Stimulated activated CD4-positive, alpha-beta T cell treated with anti-CD3 and anti-CD28 coated beads, Interleukin-1b, Interleukin-23, amount 100 ng/mL, for 24 hours (primary cell): ENCODE results near the gene BCL2L13.

Source experiments
- DNase-seq, 4 experiments: peaks; one replicate each; pipeline ENCODE4 v3.0.0-alpha.2; 2020; ENCODE audit warnings: low read depth in 4 of 4, low spot score in 1 of 4

The BCL2L13 gene

DNA sequence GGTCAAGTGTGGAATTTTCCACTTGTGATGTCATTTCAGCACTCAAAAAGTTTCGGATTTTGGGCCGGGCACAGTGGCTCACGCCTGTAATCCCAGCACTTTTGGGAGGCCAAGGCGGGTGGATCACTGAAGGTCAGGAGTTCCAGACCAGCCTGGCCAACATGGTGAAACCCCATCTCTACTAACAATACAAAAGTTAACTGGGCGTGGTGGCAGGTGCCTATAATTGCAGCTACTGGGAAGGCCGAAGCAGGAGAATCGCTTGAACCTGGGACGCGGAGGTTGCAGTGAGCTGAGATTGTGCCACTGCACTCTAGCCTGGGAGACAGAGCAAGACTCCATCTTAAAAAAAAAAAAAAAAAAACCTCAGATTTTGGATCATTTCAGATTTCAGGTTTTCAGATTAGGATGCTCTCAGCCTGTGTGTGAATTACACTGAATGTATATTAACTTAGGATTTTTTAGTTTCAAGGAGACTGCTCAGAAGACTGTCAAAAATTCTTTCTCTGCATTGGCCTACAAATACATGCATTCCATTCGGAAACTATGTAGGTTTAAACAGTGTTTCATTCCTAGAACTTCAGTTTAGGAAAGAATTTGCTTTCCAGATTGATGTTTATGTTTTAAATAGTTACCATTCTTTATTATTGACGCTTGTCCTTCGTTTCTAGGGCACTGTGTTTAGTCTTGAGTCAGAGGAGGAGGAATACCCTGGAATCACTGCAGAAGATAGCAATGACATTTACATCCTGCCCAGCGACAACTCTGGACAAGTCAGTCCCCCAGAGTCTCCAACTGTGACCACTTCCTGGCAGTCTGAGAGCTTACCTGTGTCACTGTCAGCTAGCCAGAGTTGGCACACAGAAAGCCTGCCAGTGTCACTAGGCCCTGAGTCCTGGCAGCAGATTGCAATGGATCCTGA is 87.7 kb downstream of the BCL2L13 start:
- no peak for DNase-seq

DNA sequence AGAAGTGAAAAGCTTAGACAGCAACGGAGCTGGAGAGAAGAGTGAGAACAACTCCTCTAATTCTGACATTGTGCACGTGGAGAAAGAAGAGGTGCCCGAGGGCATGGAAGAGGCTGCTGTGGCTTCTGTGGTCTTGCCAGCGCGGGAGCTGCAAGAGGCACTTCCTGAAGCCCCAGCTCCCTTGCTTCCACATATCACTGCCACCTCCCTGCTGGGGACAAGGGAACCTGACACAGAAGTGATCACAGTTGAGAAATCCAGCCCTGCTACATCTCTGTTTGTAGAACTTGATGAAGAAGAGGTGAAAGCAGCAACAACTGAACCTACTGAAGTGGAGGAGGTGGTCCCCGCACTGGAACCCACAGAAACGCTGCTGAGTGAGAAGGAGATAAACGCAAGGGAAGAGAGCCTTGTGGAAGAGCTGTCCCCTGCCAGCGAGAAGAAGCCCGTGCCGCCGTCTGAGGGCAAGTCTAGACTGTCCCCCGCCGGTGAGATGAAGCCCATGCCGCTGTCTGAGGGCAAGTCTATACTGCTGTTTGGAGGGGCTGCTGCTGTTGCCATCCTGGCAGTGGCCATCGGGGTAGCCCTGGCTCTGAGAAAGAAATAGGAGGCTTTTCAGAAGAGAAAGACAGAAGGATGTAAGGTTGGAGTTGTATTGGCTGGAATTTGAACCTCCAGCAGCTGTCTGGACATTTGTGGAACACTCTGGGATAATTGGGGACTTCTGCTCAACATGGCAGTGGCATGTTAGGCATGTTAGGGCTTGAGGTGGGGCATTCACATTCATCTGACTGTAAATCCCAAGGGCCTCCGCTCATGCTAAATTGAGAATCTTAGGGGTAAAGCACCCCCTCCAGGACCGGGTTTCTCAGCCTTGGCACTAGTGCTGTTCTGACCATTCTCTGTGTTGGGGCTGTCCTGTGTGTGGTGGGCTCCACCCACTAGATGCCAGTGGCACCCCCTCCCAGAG is 88.7 kb downstream of the BCL2L13 start:
- no peak for DNase-seq

DNA sequence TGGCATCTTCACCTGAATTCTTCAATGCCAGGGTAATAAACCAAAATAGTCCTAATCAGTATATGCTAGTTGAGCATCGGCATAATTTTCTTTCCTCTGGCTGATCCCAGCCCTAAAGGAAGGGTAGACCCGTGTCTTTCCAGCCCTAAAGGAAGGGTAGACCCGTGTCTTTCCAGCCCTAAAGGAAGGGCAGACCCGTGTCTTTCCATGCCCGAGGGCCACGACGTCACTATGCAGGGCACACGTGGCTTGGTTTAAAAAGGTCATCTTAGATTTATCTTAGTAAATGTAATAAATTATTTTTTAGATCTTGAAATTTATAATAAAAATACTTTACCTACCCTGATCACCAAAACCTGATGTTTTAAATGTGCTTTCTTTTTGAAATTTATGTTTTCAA is 90.2 kb downstream of the BCL2L13 start:
- no peak for DNase-seq

DNA sequence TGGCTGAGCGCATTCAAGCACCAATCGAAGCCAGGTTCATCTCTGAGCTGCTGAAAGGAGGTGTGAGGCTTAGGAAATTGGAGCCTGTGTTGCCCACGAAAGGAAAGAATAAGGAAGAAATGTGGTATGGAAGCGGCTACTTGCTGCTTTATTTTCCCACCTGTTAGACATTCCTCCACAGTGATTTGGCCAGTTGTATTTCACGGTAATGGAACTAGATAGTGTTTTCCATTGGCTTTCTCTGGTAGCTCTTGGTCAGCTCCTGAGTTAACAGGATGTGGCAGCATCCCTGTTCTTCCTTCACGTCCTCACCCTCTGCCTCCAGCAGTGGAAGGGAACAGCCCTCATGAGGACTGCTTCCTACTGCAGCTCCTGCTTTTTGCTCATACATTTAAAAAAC is 91.0 kb downstream of the BCL2L13 start:
- DNase-seq = no peak

DNA sequence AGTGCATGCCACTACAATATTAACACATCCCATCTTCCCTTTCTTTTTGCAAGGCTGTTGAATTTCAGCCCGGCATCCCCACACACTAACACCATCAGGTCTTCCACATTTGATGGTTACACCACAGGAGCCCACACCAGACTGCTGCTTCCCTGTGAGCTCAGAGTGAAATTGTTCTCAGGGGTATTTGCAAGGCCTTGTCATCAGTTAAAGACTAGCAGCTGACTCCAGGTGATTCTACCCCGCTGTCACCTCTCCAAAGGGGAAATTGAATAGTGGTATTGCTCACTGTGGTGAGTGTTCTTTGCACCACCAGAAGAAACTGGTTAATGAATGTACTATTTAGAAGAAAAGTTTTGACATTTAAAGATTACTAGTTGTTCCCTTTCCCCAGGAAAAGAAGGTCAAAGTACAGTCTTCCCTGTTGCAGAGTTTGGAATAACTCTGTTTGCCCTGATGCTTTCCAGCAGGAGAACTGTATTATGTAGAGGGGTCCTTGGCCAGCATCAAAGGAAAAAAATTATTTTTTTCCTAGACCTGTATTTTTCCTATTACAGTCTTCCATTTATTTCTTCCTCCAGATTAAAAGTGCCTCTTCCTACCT is 93.8 kb downstream of the BCL2L13 start:
- DNase-seq = no peak

DNA sequence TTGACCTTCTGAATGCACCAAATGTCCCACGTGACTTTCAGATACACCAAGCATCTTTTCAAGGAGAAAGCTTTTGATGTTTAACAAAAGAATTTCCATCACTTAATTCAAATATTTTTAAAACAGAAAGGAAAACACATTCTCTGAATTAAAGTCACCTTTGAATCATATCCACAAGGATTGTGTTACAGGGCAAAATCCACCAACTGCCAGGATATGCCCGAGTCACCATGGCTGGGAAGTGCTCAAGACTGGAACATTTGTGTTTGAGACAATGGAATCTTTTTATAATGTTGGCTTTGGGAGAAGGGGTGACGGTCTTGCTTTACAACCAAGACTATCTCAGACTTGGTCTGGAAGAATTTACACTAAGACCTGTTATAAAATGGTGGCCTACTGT is 94.9 kb downstream of the BCL2L13 start:
- DNase-seq = no peak

DNA sequence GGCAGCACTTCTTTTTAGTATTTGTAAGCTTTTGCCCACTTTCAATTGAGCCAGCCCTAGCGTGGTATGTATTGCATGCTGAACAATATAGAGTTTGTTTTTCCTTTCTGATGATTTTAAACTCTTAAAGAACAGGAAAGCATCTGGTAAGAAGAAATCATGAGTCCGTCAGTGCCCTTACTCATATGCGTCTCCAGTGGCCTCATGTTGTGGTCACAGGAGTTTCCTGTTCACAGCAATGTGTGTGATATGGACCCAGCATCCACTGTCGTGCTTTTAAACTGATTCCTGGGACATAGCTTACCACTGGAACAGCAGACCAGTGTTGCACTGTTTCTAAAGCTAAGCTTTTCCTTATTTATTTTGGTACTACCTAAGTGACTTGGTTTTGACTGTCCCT is 95.6 kb downstream of the BCL2L13 start:
- DNase-seq = peak in 1 of 4 experiments; percentile 6

DNA sequence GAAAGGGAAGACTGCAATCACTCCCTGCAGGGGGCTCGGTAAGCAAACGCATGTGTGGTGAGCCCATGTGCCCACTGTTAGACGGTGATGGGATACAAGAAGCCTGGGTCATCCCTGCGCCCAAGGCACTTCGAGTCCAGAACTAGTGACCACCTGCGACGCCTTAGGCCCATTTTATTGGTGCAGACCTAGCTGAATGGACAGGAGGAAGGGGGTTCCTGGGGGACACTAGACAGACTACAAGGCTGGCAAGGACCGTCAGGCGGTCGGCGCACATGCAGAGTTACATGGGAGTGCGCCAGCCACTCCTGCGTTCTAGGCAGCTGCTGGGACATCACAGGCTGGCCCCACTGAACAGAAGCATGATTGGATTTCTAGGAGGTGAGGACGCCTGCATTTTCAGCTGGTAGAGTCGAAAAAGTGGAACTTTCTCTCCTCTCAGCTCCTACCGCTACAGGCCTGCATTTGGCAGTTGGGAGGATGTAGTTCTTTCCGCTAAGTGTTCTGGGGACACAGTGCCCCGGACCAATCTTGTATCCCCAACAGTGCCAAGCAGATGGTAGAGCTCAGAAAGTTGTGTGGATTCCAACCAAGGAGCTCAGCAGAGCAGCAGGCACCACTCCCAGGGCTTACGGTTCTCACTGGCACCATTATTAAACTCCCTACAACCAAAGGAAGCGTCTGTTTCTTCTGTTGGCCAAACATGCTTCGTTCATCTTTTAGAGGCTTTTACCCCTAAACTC is 100.0 kb downstream of the BCL2L13 start:
- no peak for DNase-seq

DNA sequence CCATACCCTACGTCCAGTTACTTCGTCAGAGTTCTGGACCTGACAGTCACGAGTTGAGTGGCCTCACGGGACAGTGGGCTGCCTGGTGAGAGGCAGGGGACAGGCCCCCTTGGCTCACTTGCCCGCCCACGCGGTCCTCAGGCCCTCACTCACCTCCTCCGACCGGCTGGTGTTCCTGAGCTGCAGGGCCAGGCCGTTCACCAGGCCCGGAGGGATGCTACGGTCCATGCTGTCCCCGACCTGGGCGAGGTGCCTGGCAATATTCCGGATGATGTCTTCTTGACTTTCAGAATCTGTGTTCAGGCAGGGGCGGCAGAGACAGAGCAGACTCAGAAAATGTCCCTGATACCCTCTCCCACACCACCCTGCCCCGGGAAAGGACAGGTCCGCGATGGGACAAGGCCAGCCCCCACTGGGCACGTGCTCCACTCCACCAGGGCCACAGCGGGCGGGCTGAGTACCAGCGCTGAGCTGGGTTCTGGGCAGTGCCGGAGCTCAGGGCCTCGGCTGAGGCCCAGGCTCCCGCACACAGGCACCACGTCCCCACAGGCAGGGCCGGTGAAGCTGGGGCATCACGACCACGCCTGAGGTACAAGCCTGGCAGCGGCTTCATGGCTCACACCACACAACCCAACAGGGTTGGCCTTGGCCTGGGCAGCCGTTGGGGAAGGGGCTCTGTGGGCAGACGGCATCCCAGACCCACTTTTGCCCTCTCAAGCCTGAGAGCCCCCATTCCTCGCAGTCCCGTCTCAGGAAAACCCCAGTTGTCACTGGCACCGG is 100.8 kb downstream of the BCL2L13 start:
- DNase-seq = no peak

DNA sequence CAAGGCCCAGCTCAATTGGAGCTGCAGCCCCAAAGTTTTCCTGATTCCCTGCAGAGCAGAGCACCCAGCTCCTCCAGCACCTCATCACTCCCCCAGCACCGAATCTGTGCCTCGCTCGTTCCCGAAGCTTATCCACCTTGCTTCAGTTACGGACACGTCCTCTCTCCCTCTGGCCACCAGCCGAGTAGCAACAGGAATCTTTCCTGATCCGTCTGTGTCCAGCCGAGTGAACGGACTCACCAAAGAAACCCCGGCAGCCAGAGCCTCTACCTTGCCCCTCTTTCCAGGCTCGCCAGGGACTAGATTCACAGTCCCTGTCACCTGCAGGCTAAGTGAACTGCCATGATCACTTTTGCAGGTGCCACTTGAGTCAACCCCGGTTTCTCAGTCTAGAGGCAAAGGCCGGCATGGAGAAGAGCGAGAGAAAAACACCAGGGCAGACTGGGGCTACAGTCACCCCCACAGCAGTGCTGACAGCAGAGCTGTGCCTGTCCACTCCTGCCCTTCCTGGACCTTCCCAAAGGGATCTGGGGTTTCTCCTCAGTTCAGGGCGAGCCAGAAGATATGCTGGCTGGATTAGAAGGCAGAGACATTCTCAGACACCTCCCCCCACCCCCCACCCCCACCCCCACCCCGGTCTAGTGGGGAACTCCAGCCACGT is 103.4 kb downstream of the BCL2L13 start:
- no peak for DNase-seq

DNA sequence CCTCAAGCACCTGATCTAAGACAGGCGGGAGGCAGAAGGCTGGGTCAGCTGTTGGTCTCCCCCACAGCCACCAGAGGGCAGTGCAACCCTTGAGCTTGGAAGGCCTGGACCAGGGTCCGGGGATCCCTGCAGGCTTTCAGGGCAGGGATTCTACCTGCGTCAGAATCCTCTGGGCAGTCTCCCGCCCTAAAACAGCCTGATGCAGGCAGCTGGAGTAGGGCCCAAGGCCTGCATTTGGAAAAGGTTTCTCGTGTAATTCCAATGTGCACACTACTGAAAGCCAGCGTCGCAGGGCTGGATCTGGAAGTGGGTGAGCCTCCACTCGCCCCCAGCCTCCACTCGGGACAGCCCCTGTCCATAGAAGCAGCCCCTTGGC is 104.0 kb downstream of the BCL2L13 start:
- DNase-seq = peak; percentile 49 to 54 (median 50)

DNA sequence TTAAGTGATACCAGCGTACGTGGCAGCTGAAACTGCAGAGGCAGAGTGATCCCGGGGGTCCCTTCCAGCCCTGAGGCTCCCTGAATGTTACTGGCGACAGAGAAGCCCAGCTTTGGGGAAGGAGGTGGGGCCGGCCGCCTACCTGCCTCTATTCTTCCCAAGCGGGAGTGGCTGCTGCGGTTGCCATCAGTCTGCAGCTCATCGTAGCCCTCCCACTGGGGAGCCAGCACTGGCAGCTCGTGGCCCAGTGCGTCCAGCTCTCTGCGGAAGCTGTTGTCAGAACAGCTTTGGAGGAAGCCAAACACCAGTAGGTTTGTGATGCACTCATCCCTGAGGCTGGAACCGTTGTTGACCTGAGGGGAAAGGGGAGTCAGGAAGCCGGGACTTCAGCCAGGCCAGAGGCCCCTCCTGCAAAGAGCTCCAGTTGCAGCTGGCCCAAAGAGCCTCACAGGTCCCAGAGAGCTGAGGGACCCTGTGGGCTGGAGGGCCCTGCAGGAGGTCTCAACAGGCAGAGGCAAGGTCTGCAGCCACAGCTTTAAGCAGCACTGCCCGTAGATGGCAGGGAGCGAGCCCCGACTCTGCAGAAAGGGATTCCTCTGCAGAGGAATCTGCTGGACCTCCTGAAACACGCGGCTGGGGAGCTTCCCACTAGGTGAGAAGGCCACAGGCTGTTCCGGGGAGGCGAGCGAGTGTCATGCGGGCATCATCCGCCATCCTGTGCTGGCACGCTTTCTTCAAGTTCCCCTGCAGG is 105.3 kb downstream of the BCL2L13 start:
- DNase-seq = no peak

DNA sequence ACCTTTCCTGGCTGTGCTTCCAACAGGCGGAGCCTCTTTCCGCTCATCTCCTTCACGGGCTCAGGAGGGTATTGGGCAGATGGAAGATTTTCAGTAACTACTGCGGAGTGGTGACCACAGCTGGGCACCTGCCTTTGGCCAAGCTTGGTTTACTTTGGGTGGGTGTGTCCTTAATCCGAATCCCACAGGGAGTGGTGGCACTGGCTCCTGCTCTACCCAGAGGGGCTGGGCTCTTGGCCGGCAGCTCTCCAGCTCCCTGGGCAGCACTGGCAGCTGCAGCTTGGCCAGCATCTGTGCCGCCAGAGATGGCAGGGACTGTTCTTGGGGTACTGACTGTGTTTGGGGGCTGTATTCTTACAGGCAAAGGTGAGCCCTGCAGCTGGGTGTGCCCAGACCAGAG is 105.9 kb downstream of the BCL2L13 start:
- DNase-seq = no peak

DNA sequence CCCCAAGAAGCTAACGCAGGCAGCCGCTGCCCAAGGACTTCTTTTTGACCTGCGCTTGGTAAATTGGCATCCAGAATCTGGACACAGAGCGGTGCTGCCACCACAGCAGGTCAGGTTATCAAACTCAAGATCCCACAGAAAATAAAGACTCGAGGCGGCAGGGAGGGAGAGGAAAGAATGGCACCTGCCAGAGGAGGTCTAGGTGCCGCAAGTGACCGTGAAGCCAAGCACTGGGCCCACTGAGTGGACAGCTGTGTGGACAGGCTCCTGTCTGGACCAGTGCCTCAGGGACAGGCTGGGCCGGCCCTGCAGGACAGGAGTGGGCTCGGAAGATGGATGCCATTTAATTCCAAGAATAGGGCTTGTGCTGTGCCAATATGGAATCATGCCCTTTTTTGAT is 108.4 kb downstream of the BCL2L13 start:
- no peak for DNase-seq

DNA sequence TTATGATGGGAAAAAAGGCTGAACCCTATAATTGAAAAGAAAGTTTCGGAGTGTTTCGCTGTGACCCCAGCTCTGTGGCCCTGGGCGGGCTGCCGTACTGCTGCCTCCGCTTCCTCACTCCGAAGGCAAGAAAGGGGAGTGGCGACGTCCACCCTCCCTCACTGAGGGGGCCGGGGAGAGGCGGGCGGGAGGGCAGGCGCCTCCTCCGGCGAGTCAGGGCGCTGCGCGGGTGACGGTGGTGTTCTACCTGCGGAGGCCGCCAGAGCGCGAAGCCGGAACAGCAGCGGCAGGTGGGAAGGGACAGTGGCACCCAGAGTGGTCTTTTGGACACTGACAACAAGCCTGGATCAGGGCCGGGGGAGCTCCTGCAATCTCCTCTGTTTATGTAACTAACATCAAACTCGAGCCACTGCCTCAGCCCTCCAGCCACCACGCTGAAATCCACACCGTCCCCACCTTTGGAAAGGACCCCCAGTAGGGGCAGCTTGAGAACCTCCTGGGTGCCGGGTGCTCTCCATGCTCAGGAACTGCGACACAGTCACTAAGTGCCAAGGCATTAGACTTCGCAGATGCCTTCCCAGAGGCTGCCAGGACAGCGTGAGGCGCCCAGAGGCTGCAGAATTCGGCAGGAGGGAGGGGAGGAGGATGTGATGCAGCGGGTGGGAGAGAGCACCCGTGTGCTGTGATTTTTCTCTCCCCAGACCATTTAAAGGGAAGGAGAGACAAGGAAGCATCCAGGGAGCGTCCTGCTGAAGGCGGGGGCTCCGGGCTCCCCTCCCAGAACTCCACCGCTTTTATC is 110.2 kb downstream of the BCL2L13 start:
- DNase-seq = no peak

DNA sequence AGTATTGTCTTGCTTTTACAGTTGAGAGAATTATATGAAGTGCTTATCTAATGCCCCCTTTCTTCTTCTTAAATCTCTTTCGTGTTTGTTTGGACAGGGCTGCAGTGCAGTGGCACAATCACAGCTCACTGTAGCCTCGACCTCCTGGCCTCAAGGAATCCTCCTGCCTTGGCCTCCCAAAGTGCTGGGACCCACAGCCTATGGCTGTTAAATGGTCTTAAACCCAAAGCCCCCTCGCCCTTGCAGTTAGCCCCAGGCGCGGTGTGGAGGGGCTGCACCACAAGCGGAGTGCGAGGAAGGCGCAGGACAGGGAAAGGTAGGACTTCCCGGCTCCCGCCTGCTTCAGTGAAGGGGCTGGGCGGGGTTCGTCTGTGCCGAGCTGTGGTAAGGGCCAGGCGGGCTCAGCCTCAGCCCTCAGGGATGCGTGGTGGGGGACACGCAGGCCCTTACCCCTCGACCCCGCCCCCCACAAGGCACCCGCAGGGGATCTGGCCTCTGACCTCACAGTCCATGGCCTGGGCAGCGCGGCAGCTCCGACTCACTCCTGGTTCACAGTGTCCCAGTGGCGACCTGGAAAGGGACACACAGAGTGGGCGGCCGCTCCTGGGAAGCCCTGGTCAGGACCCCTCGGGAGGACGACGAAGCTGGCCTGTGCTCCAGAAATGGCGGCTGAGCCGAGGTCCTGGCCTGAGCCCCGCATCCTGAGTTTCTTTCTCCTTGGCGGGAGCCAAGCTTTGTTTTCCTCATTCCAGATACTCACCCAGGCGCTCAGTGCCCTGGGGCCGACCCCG is 111.2 kb downstream of the BCL2L13 start:
- no peak for DNase-seq

DNA sequence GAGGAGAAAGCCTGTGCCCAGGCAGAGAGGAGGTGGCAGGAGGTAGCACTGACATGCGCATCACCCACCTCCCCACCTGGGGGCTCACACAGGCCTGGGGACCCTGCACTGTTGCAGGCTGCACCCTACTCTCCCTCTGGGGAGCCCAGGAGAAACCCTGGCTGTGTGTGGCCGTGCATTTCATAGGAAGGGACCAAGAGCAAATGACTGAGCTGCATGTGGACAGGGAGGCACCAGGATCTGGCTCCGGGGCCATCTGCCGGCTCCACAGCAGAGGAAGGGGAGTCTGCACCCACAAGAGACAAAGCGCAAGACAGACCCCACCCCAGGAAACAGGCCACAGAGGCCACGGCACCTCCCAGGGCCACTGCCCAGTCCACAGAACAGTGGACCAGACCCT is 113.0 kb downstream of the BCL2L13 start:
- DNase-seq = no peak
